A549 treated with RU486 at 1 μM for 4 hours (cell line): ENCODE data around the gene PAGR1. TPM values are rescaled to one million over a fixed set of nuclear protein-coding genes. Genes with fewer than 3 reads are reported as not detected.

ENCODE experiments used
- total RNA-seq: library from RNA; stranded (reverse); fragments of 200-300 nt; extraction: Qiagen RNA extraction; gene quantifications from 5 replicates; pipeline ENCODE4 v1.2.3, GENCODE V29; 2022; ENCODE audit warnings: low read depth

The PAGR1 gene
- 38.1 to 50.7 TPM (median 43.2 TPM) in 5 replicates for total RNA-seq

DNA sequence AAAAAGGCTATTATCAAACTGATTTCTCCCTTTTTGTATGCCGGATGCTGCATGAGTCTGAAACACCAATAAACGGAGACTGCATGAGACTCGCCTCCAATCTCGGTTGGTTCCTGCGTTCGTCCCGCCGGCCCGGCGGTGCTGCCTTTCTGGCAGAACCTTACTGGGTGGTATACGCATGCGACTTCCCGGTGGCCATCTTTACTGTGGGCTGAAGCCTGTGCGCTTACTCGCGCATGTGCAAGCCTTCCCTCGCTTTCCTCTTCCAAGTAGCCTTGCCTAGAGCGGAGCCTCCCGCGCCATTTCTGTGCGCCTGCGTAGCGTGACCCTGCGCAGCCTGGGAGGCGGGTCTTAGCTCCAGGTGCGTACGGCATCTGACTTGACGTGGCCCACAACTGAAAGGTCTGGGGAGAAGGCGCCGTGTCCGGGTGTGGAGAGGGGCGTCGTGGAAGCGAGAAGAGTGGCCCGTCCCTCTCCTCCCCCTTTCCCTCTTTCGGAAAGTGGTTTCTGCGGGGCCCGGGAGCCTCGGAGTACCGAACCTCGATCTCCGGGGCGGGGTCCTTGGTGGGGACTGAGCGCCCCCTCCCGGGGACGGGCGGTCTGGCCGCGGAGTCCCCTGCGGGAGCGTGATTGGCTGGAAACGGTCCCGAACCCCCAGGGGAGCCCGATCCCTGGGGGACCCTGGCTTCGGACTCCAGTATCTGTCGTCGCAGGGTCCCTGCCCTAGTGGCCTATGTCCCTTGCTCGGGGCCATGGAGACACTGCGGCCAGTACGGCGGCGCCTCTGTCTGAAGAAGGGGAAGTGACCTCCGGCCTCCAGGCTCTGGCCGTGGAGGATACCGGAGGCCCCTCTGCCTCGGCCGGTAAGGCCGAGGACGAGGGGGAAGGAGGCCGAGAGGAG, at the start of gene PAGR1:
PAGR1 (plus strand) TSS at position 360 of the 901 bp plus-strand sequence; CDS start at position 734, 374 bp downstream.

GRCh38 chr16:29777576-29778350, 38.2 kb upstream of the PAGR1 start, which contains the start of gene ZG16:
Gene ZG16, plus strand, starts transcription at chr16:29778256. Its CDS starts 1,011 bp downstream, at chr16:29779267.

GRCh38 chr16:29790183-29790948, 25.6 kb upstream of the PAGR1 start, which contains the start of gene KIF22:
Gene KIF22, plus strand, starts transcription at chr16:29790751. Its CDS starts 9 bp downstream, at chr16:29790760.

DNA sequence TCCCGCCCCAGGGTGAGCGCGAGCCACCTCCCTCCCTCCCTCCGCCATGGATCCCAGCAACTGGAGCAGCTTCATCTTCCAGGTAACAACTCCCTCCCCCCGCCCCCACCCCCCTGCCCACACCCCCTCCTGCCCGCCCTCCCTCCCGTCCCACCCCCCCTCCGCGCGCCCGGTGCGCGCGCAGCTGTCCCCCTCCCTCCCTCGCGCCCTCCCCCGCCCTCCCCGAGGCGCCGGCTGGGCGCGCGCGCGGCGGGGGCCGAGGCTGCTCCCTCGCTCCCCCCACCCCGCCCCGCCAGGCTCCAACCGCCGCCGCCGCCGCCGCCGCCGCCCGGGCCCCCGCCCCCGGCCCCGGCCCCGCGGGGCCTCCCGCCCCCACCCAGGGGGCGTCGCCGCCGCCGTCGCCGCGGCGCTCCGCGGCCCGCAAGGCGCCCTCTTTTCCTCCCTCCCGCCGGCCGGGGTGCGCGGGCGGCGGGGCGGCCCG, 9.8 kb upstream of the PAGR1 start, which contains the start of gene MAZ:
MAZ (plus strand) TSS at position 431 of the 481 bp plus-strand sequence. CDS start 173 bp downstream, outside the sequence.

DNA sequence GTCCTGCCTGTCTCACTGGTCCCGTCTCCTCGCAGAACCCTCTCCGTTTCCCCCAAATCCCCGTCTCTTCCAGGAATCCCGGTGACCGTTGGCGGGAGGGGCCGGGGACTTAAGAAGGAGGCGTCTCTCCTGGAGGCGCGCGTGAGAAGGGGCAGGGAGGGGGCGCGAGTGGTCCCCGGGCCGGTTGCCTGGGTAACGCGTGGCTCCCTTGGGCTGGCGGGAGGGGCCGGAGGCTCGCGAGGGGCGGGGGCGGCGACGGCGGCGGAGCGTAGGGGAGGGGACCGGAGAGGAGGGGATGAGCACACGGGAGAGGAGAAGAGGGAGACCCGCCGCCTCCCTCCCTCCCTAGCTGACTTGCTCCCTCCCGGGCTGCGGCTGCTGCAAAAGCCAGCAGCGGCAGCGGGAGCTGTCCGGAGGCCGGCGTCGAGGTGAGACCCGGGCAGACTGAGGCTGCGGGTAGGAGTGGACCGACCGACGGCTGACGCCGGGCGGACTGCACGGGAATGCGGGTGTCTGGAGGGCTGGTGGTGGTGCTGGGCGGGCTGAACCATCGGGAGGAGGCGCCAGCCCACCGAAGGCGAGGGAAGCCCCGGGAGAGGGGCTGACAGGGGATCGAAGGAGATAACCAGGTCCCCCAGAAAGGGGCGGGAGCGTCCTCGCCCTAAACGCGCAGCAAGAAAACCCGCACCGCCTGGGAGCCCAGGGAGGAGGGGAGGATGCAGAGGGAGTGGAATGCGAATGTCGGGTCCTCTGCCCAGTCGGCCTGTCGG, 3.9 kb upstream of the PAGR1 start, which contains the start of gene PRRT2:
PRRT2 (plus strand) TSS at position 298 of the 770 bp plus-strand sequence. CDS start 862 bp downstream, outside the sequence.

GRCh38 chr16:29820271-29820701, 4.3 kb downstream of the PAGR1 start, which contains the start of gene MVP:
Gene MVP, plus strand, starts transcription at chr16:29820462. Its CDS starts 10,088 bp downstream, at chr16:29830550.

DNA sequence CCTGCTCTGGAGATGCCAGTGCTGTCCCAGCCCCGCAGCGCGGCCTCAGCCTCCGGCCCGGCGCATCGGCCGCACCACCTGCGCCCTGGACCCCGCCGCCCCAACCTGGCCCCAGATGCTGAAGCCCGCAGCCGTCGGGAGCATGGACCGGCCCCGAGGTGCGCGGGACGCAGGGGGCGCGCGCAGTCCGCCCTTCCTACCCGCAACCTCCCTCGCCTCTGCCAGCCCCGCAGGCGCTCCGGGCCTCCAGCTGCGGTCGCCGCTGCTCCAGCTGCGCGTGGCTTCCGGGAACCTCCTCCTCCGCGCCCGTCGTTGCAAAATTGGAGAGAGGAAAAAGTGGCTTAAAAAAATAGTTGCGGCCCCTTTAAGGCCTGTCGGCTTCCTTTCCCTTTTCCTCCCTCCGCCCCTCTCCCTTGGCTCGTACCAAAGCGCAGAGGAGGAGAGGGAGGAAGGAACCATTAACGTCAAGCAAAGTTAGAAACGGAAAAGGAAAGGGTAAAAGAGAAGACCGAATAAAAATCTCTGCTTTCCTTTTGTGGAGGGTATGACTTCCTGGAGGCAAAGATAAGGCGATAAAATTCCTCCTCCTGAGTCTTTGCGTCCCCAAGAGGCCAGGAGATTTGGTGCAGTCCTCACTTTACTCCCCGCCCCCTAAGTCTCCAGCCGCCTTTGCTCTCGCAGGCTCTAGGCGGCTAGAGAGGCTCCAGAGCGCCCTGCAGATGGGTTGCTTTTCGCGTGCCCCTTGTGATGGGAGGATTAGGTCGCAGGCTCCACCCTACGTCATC, 47.1 kb downstream of the PAGR1 start, which contains the start of gene CDIPT:
CDIPT (minus strand) TSS at position 343 of the 785 bp plus-strand sequence. CDS start 369 bp downstream, outside the sequence.

Other genes with a start within 250 kb of the PAGR1 start
- 0.01 TPM in 1 of 5 replicates, not detected in the others for gene SPN, start 152.9 kb upstream of the PAGR1 start, total RNA-seq
- 0.70 to 1.1 TPM (median 1.0 TPM) in 5 replicates for gene QPRT, start 137.0 kb upstream of the PAGR1 start, total RNA-seq
- not detected in 5 replicates for gene C16orf54, start 70.2 kb upstream of the PAGR1 start, total RNA-seq
- not detected in 5 replicates for gene ZG16, start 37.9 kb upstream of the PAGR1 start, total RNA-seq
- gene KIF22, start 25.4 kb upstream of the PAGR1 start, total RNA-seq = 82.7 to 99.4 TPM (median 93.4 TPM) in 5 replicates
- 161 to 190 TPM (median 174 TPM) in 5 replicates for gene MAZ, start 9.6 kb upstream of the PAGR1 start, total RNA-seq
- 0.30 to 0.66 TPM (median 0.47 TPM) in 5 replicates for gene PRRT2, start 4.0 kb upstream of the PAGR1 start, total RNA-seq
- gene MVP, start 4.3 kb downstream of the PAGR1 start, total RNA-seq = 104 to 131 TPM (median 118 TPM) in 5 replicates
- gene CDIPT, start 47.1 kb downstream of the PAGR1 start, total RNA-seq = 61.8 to 108 TPM (median 95.9 TPM) in 5 replicates
- gene SEZ6L2, start 83.4 kb downstream of the PAGR1 start, total RNA-seq = 17.9 to 25.3 TPM (median 20.4 TPM) in 5 replicates
- gene ASPHD1, start 84.3 kb downstream of the PAGR1 start, total RNA-seq = 18.0 to 30.1 TPM (median 26.7 TPM) in 5 replicates
- 14.4 to 23.0 TPM (median 19.8 TPM) in 5 replicates for gene KCTD13, start 110.1 kb downstream of the PAGR1 start, total RNA-seq
- 80.4 to 105 TPM (median 102 TPM) in 5 replicates for gene TMEM219, start 145.9 kb downstream of the PAGR1 start, total RNA-seq
- 26.3 to 36.4 TPM (median 33.8 TPM) in 5 replicates for gene TAOK2, start 157.7 kb downstream of the PAGR1 start, total RNA-seq
- 13.7 to 15.6 TPM (median 14.3 TPM) in 5 replicates for gene HIRIP3, start 179.5 kb downstream of the PAGR1 start, total RNA-seq
- gene INO80E, start 180.1 kb downstream of the PAGR1 start, total RNA-seq = 109 to 115 TPM (median 109 TPM) in 5 replicates
- gene DOC2A, start 194.9 kb downstream of the PAGR1 start, total RNA-seq = 1.7 to 3.3 TPM (median 2.3 TPM) in 5 replicates
- gene C16orf92, start 207.0 kb downstream of the PAGR1 start, total RNA-seq = not detected in 5 replicates
- 0.21 to 0.48 TPM (median 0.47 TPM) in 4 of 5 replicates, not detected in the other for gene TLCD3B, start 215.1 kb downstream of the PAGR1 start, total RNA-seq
- gene ALDOA, start 249.6 kb downstream of the PAGR1 start, total RNA-seq = 1,507 to 2,015 TPM (median 1,869 TPM) in 5 replicates